Measurements from ENCODE around the gene SLC4A9. TPM values are rescaled to one million over a fixed set of nuclear protein-coding genes. Genes with fewer than 3 reads are reported as not detected.
A peak's percentile ranks its signal among the peaks of the same experiment; 100 is the strongest.

SLC4A9 gene
- total RNA-seq, 1 donor from 2014 or later, result 0.23 TPM

DNA sequence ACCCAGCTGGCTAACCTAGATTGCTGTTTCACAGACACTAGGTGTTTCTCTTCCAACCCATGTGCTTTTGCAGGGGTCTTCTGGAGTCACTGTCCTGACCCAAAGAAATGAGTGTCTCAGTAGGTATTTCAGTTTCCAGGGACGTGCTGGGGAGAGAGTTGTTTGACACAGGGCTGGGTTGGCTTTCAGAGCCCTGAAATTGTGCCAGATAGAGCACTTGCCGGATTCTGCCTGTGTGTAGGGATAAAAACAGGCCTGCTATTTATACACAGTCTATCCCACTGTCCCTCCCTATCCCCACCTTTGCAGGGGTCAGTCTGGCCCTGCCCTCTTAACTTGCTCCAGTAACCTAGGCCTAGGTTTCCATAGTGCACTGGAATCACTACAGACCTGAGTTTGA is 12.6 kb upstream of the SLC4A9 start:
- TF ChIP-seq CTCF (IDR thresholded peaks at IDR 0.05; ENCODE audit: unreplicated experiment), result no peak
- peaks cover 47% of the 10 kb centered on the region for H3K4me1 Mint-ChIP-seq (ENCODE audit: unreplicated experiment)
- peak overlapping the region; percentile 89 for H3K4me3 Mint-ChIP-seq (ENCODE audit: unreplicated experiment)
- no peak for DNase-seq (ENCODE audit: low spot score)
- peaks cover 8% of the 10 kb centered on the region for H3K27me3 Mint-ChIP-seq (ENCODE audit: unreplicated experiment)
- peaks cover 4% of the 10 kb centered on the region for H3K36me3 Mint-ChIP-seq (ENCODE audit: low read depth, unreplicated experiment)
- peak overlapping the region; percentile 48 for H3K27ac Mint-ChIP-seq (ENCODE audit: unreplicated experiment)
- H3K9me3 Mint-ChIP-seq (ENCODE audit: unreplicated experiment), result no peaks in the 10 kb centered on the region

DNA sequence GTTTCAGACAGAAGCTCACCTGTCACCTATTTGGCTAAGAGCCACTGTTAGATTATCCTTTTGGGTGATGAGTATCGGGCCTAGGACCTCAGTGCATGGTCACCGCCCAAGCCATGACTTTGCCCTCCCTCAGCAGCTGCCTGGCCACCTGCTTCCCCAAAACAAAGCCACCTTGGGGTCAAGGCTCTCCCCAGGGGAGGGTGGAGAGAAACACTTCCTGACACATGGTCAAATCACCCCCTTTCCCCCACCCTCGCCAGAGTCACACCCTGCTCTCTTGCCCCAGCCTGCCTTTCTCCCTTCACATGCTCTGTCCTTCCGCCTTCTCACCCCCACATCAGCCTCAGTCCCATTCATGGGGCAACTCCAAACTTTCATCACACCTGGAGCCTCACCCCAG is 11.9 kb upstream of the SLC4A9 start:
- no peak overlapping the region for H3K4me3 Mint-ChIP-seq (ENCODE audit: unreplicated experiment)
- no peak overlapping the region for H3K27ac Mint-ChIP-seq (ENCODE audit: unreplicated experiment)
- H3K4me1 Mint-ChIP-seq (ENCODE audit: unreplicated experiment), result peaks cover 40% of the 10 kb centered on the region
- H3K27me3 Mint-ChIP-seq (ENCODE audit: unreplicated experiment), result peaks cover 8% of the 10 kb centered on the region
- no peak for TF ChIP-seq CTCF (IDR thresholded peaks at IDR 0.05; ENCODE audit: unreplicated experiment)
- DNase-seq (ENCODE audit: low spot score), result no peak
- no peaks in the 10 kb centered on the region for H3K9me3 Mint-ChIP-seq (ENCODE audit: unreplicated experiment)
- peaks cover 1% of the 10 kb centered on the region for H3K36me3 Mint-ChIP-seq (ENCODE audit: low read depth, unreplicated experiment)

DNA sequence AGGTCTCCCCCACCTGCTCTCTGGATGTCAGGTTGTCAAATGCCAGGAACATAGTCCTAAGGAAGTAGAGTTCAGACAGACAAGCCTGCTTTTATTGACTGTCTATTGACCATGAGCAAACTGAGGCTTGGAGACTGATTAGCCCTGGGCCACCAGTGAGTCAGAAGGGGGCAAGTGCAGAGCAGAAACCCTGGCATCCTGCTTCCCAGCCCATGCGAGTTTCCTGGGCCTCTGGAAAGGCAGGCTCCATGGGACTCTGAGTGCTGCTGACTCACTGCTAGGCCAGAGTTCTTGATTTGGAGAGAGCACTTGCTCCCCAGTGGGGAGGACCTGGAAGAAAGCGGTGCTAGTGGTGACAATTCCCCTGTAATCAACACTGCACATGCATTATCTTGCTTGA is 10.8 kb upstream of the SLC4A9 start:
- Mint-ChIP-seq H3K9me3 (ENCODE audit: unreplicated experiment) (no peaks in the 10 kb centered on the region), H3K27ac (ENCODE audit: unreplicated experiment) (no peak overlapping the region), H3K4me3 (ENCODE audit: unreplicated experiment) (no peak overlapping the region), H3K4me1 (ENCODE audit: unreplicated experiment) (peaks cover 31% of the 10 kb centered on the region), H3K27me3 (ENCODE audit: unreplicated experiment) (peaks cover 5% of the 10 kb centered on the region), H3K36me3 (ENCODE audit: low read depth, unreplicated experiment) (no peaks in the 10 kb centered on the region)
- TF ChIP-seq CTCF (IDR thresholded peaks at IDR 0.05; ENCODE audit: unreplicated experiment), result no peak
- DNase-seq (ENCODE audit: low spot score), result no peak

- H3K36me3 Mint-ChIP-seq (ENCODE audit: low read depth, unreplicated experiment), result no peaks in the 10 kb centered on the region
- peaks cover 17% of the 10 kb centered on the region for H3K4me1 Mint-ChIP-seq (ENCODE audit: unreplicated experiment)
- no peak overlapping the region for H3K27ac Mint-ChIP-seq (ENCODE audit: unreplicated experiment)
- H3K27me3 Mint-ChIP-seq (ENCODE audit: unreplicated experiment), result no peaks in the 10 kb centered on the region
- DNase-seq (ENCODE audit: low spot score), result peak; percentile 83
- H3K9me3 Mint-ChIP-seq (ENCODE audit: unreplicated experiment), result no peaks in the 10 kb centered on the region
- peak; percentile 92 for TF ChIP-seq CTCF (IDR thresholded peaks at IDR 0.05; ENCODE audit: unreplicated experiment)
- H3K4me3 Mint-ChIP-seq (ENCODE audit: unreplicated experiment), result no peak overlapping the region
Measured at GRCh38 chr5:140351609-140352334, 8.2 kb upstream of the SLC4A9 start.

GRCh38 chr5:140355546-140355945 is 4.4 kb upstream of the SLC4A9 start:
- no peak overlapping the region for H3K27ac Mint-ChIP-seq (ENCODE audit: unreplicated experiment)
- TF ChIP-seq CTCF (IDR thresholded peaks at IDR 0.05; ENCODE audit: unreplicated experiment), result no peak
- H3K9me3 Mint-ChIP-seq (ENCODE audit: unreplicated experiment), result no peaks in the 10 kb centered on the region
- H3K27me3 Mint-ChIP-seq (ENCODE audit: unreplicated experiment), result no peaks in the 10 kb centered on the region
- no peaks in the 10 kb centered on the region for H3K4me1 Mint-ChIP-seq (ENCODE audit: unreplicated experiment)
- H3K4me3 Mint-ChIP-seq (ENCODE audit: unreplicated experiment), result no peak overlapping the region
- DNase-seq (ENCODE audit: low spot score), result no peak
- H3K36me3 Mint-ChIP-seq (ENCODE audit: low read depth, unreplicated experiment), result no peaks in the 10 kb centered on the region

Measured in endothelial cell (in vitro differentiated cells).